22Rv1 (cell line): ENCODE results near the gene DEDD2.

ENCODE experiments used
- H3K27ac ChIP-seq: fragments of 450-650 bp; 2 replicates; pipeline ENCODE4 v1.5.1; 2017
- ZFX ChIP-seq: fragments of 450-650 bp; IDR thresholded peaks from 2 replicates; pipeline ENCODE4 v1.6.1; 2017; ENCODE audit warnings: antibody characterized with exemption, borderline replicate concordance
- TF ChIP-seq, protein P1 (sequence below): fragments of 450-650 bp; IDR thresholded peaks from 2 replicates; pipeline ENCODE4 v1.5.1; 2017; ENCODE audit warnings: mild to moderate bottlenecking

The DEDD2 gene

DNA sequence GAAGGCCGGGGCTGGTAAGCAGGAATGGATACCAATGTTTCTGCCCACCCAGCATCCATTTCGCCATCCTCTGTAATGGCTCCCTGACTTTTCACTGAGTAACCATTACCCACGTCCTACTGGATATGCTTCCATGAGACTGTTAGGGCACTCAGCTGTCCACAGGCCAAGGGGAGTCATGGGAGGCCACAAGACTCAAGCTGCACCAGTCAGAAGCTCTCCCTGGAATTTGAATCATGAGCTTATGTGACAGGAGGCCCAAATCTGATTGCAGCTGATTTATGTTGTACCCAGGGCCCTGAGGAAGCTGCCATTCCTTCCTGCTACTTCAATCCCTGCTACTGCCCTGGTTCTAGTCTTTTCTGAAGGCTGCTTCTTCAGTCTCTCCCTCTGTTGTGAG lies 28.3 kb downstream of the DEDD2 start:
- no peak overlapping the region for H3K27ac ChIP-seq
- TF ChIP-seq ZFX: no peak
- TF ChIP-seq, protein P1, sequence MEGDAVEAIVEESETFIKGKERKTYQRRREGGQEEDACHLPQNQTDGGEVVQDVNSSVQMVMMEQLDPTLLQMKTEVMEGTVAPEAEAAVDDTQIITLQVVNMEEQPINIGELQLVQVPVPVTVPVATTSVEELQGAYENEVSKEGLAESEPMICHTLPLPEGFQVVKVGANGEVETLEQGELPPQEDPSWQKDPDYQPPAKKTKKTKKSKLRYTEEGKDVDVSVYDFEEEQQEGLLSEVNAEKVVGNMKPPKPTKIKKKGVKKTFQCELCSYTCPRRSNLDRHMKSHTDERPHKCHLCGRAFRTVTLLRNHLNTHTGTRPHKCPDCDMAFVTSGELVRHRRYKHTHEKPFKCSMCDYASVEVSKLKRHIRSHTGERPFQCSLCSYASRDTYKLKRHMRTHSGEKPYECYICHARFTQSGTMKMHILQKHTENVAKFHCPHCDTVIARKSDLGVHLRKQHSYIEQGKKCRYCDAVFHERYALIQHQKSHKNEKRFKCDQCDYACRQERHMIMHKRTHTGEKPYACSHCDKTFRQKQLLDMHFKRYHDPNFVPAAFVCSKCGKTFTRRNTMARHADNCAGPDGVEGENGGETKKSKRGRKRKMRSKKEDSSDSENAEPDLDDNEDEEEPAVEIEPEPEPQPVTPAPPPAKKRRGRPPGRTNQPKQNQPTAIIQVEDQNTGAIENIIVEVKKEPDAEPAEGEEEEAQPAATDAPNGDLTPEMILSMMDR: no peak

DNA sequence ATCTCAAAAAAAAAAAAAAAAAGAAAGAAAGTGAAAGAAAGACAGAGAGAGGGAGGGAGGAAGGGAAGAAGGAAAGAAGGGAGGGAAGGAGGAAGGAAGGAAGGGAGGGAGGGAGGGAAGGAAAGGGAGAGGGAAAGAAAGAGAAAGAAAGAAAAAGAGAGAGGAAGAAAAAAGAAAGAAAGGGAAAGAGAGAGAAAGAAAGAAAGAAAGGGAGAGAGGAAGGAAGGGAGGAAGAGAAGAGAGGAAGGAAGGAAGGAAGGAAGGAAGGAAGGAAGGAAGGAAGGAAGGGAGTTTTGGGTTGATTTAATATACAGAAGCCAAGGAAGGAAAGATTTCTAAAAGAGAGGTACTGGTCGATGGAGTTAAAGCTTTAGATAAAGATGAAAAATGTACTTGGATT lies 28.8 kb downstream of the DEDD2 start:
- TF ChIP-seq, protein P1: no peak
- TF ChIP-seq ZFX: no peak
- no peak overlapping the region for H3K27ac ChIP-seq

DNA sequence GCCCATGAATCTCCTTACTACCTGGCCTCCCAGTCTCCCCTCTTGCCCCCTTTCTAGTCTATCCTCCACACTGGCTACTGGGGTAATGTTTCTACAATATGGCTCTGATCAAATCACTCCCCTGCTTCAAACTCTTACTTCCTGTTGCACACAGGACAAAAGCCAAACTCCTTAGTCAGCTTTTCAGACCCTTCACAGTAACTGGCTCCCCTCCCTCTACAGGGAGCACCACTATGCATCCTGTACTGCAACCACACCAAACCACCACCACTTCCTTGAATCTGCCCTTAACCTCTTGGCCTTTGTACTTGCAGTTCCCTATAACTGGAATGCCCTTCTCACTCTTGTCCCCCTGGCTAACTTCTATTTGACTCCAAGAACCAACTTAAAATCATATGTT lies 32.2 kb downstream of the DEDD2 start:
- no peak overlapping the region for H3K27ac ChIP-seq
- TF ChIP-seq, protein P1: no peak
- no peak for TF ChIP-seq ZFX

DNA sequence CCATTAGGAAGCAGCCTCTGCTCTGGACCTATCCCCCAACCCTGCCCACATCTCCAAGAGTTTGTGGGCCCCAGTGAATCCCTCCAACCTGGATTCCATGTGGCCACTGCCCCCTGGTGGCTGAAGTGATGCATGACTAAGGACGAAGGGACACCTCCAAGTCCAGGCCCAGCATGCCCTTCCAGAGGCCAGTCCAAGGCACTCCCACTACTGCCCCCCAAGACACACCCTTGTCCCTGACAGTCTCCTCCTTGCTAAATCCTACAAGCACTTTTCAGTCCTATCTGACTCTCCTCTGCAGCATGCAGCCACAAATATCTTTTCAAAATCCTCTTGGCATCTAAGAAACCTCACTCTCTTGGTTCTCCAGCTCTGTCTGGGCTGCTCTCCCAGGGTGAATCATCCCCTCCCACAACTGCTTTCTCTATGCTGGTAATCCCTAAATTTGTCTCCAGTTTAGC lies 33.0 kb downstream of the DEDD2 start:
- no peak for TF ChIP-seq ZFX
- TF ChIP-seq, protein P1: peak; percentile 90
- no peak overlapping the region for H3K27ac ChIP-seq

DNA sequence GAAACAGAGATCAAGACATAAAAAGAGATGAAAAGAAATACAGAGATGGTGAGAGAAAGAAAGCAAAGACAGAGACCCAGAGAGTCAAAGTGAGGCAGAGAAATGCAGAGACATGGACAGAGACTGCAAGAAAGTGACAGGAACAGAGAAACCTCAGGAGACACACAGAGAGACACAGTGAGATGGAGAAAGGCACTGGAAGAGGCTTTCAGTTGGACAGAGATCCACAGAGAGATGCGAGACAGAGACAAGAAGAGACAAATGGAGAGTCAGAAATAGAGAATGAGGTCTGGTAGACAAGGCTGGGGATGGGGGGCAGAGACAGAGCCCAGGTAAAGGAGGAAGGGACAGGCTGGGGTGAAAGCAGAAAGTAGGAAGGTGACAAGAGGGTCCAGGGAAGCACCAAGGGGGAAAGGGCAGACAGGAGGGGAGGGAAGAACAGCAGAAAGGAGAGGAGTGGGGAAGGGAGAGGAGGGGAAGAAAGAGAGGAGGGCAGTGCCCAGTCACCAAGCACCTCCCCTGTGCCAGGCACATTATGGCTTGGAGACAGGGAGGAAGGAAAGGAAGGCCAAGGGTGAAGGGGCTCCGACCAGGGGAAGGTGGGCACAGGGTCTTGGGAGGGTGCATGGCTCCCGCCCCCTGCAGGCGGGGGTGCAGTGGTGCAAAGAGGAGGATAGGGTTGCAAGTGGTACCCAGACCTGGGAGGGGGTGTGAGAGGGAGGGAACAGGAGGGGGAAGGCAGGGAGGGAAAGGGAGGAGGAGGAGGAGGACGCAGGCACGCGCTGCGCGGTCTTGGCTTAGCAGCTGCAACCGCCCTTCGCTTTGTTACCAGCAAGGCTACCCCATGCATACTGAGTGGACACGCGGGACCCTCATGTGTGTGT lies 38.4 kb downstream of the DEDD2 start:
- no peak for TF ChIP-seq ZFX
- TF ChIP-seq, protein P1: peak; percentile 22
- no peak overlapping the region for H3K27ac ChIP-seq

DNA sequence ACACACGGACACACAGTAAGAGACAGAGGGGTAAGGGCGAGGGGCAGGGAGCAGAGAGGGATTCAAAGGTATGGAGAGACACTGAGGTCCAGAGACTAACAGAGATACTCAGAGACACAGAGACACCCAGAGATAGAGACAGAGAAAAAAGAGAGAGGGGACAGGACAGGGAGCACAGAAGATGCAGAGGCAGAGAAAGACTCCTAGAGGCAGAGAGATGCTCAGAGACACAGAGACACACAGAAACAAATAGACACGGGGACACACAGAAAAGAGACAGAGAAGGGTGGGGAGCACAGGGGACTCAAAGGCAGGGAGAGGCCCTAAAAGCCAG lies 39.8 kb downstream of the DEDD2 start:
- TF ChIP-seq, protein P1: no peak
- no peak for TF ChIP-seq ZFX
- H3K27ac ChIP-seq: no peak overlapping the region

DNA sequence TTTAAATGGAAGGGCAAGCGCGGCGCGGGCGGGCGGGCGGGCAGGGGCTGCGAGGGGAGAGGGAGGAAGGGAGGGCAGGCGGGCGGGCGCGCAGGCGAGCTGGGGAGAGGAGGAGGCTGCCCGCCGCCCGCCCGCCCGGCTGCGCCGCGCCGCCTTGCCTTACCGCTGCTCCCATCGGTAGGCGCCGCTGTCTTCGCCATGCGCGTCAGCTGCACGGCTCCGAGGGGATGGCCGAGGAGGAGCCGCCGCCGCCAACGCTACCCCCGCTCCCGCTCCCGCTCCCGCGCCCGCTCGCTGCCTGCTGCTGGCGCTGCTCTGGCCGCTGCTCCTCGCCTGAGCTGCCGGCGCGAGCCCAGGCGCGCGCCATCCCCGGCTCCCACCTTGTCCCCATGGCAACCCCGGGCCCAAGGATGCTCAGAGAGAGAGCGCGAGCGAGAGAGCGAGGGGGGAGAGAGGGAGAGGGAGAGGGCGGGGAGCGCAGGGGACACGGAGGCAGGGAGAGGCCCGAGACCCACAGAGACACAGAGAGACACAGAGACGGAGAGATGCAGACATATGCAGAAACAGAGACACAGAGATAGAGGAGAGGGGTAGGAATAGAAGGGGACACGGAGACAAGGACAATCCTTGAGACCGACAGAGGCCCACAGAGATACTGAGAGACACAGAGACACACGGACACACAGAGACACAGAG lies 40.3 kb downstream of the DEDD2 start:
- TF ChIP-seq, protein P1: peak; percentile 71
- TF ChIP-seq ZFX: no peak
- peak overlapping the region; percentile 68 for H3K27ac ChIP-seq
